ENCODE measurements around the gene C10orf67.

The C10orf67 gene

DNA sequence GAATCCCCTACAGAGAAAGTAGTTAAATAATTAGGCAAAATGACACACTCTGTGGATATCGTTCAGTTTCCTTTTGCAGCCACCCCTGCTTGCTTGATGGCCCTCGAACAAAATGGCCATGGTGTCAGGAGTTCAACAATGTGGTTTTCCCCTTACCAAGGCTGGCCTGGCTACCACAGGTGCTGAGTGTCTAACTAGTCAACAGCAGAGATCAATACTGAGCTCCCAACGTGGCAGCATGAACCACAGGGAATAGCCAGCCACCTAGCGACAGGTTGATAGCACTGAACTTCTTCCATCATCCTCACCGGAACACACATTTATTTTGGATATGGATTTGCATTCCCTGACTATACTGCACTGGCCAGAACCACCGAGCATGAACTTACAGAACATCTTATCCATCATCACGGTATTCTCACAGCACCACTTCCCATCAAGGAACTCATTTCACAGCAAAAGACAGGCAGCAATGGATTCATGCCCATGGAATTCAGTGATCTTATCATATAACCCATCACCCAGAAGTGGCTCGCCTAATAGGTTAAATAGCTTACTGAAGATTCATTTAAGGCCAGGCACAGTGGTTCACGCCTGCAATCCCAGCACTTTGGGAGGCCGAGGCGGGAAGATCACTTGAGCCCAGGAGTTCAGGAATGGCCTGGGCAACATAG lies 6.3 kb downstream of the C10orf67 start:
- TF ChIP-seq, protein P1, sequence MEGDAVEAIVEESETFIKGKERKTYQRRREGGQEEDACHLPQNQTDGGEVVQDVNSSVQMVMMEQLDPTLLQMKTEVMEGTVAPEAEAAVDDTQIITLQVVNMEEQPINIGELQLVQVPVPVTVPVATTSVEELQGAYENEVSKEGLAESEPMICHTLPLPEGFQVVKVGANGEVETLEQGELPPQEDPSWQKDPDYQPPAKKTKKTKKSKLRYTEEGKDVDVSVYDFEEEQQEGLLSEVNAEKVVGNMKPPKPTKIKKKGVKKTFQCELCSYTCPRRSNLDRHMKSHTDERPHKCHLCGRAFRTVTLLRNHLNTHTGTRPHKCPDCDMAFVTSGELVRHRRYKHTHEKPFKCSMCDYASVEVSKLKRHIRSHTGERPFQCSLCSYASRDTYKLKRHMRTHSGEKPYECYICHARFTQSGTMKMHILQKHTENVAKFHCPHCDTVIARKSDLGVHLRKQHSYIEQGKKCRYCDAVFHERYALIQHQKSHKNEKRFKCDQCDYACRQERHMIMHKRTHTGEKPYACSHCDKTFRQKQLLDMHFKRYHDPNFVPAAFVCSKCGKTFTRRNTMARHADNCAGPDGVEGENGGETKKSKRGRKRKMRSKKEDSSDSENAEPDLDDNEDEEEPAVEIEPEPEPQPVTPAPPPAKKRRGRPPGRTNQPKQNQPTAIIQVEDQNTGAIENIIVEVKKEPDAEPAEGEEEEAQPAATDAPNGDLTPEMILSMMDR (IDR thresholded peaks at IDR 0.05; ENCODE audit: low read depth, low read length, missing control alignments), result no peak
- no peak overlapping the region for H3K4me3 ChIP-seq (ENCODE audit: low read depth, low read length)
- DNase-seq (ENCODE audit: low read depth), result no peak

DNA sequence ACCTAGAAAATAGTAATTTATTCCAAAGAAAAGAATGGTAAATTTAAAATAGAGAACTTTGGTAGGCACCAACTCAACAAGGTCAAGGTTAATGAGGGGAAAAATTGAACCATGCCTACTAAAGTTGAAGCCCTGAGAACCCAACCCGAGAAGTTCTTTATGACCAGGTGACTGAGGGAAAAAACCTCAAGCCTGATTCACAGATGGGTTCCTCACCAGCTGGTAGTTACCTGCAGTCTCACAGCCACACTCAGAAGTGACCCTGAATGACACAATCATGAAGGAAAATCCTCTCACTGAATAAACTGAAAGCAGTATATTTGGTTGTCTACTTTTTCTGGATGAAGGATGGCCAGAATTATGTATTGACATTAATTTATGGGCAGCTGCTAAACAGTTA lies 7.0 kb downstream of the C10orf67 start:
- no peak for DNase-seq (ENCODE audit: low read depth)
- H3K4me3 ChIP-seq (ENCODE audit: low read depth, low read length), result no peak overlapping the region
- TF ChIP-seq, protein P1 (IDR thresholded peaks at IDR 0.05; ENCODE audit: low read depth, low read length, missing control alignments), result no peak

GRCh38 chr10:23331567-23332301 lies 12.9 kb downstream of the C10orf67 start:
- no peak for DNase-seq (ENCODE audit: low read depth)
- TF ChIP-seq, protein P1 (IDR thresholded peaks at IDR 0.05; ENCODE audit: low read depth, low read length, missing control alignments), result no peak
- no peak overlapping the region for H3K4me3 ChIP-seq (ENCODE audit: low read depth, low read length)

GRCh38 chr10:23330948-23331347 lies 13.6 kb downstream of the C10orf67 start:
- DNase-seq (ENCODE audit: low read depth), result no peak
- no peak overlapping the region for H3K4me3 ChIP-seq (ENCODE audit: low read depth, low read length)
- TF ChIP-seq, protein P1 (IDR thresholded peaks at IDR 0.05; ENCODE audit: low read depth, low read length, missing control alignments), result no peak

- DNase-seq (ENCODE audit: low read depth), result no peak
- no peak overlapping the region for H3K4me3 ChIP-seq (ENCODE audit: low read depth, low read length)
- TF ChIP-seq, protein P1 (IDR thresholded peaks at IDR 0.05; ENCODE audit: low read depth, low read length, missing control alignments), result no peak
Observed at GRCh38 chr10:23326544-23327307, 17.9 kb downstream of the C10orf67 start.

DNA sequence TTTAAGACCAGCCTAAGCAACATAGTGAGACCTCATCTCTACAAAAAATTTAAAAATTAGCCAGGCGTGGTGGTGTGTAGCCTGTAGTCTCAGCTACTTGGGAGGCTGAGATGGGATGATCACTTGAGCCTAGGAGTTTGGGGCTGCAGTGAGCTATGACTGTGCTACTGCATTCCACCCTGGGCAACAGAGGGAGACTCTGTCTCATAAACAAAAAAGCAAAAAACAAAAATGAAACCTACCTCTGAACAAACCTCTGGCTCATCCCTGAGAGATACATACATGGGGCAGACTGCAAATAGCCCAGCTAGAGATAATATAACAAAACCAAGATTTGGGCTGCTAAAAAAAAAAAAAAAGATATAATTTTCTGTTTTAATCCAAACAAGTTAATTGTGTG lies 19.5 kb downstream of the C10orf67 start:
- no peak for DNase-seq (ENCODE audit: low read depth)
- H3K4me3 ChIP-seq (ENCODE audit: low read depth, low read length), result no peak overlapping the region
- TF ChIP-seq, protein P1 (IDR thresholded peaks at IDR 0.05; ENCODE audit: low read depth, low read length, missing control alignments), result peak; percentile 29
